AG10803 (cell line): Measurements from ENCODE around the gene TTC7B.

Source experiments
- DNase-seq: peaks from one replicate; pipeline ENCODE4 v3.0.0; 2010; ENCODE audit warnings: low read depth
- H3K4me3 ChIP-seq: 2 replicates; pipeline ENCODE4 v1.5.1; 2011; ENCODE audit warnings: mild to moderate bottlenecking, low read length, control low read depth
- TF ChIP-seq, protein P1 (sequence below): conservative IDR thresholded peaks from 2 replicates; pipeline ENCODE4 v1.5.1; 2011; ENCODE audit warnings: mild to moderate bottlenecking, low read length, control low read depth, inconsistent platforms

TTC7B gene

DNA sequence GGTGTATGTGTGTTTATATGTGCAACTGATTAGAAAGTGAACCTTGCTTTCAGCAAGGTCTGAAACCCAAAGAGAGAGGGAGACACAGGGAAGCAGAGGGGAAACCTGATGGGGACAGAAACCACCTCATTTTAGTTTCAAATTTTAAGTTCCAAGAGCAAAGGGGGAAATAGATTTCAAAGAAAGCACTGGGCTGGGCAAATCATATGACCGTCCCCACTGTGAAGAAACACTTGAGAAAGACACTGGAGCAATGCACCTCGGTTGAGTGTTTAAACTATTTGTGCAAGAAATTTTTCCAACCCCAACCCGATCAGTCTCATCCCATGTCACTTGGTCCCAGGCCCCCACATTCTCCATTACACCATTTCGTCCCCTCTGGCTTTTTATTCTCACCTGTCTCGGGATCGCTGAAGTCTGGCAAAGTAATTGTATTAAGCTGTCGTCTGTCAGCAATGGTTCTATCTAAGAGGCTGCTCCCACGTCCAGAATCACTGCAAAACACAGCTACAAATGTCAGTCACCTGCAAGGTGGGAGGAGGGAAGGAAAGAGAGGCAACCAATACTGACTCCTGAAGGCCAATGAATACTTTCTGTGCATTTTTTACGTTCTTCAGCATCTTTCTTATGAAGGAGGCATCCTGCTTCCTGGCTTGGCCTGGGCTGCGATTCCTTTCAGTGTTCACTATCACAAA is 205.7 kb downstream of the TTC7B start:
- TF ChIP-seq, protein P1, sequence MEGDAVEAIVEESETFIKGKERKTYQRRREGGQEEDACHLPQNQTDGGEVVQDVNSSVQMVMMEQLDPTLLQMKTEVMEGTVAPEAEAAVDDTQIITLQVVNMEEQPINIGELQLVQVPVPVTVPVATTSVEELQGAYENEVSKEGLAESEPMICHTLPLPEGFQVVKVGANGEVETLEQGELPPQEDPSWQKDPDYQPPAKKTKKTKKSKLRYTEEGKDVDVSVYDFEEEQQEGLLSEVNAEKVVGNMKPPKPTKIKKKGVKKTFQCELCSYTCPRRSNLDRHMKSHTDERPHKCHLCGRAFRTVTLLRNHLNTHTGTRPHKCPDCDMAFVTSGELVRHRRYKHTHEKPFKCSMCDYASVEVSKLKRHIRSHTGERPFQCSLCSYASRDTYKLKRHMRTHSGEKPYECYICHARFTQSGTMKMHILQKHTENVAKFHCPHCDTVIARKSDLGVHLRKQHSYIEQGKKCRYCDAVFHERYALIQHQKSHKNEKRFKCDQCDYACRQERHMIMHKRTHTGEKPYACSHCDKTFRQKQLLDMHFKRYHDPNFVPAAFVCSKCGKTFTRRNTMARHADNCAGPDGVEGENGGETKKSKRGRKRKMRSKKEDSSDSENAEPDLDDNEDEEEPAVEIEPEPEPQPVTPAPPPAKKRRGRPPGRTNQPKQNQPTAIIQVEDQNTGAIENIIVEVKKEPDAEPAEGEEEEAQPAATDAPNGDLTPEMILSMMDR = no peak
- H3K4me3 ChIP-seq = no peak overlapping the region
- DNase-seq = no peak

DNA sequence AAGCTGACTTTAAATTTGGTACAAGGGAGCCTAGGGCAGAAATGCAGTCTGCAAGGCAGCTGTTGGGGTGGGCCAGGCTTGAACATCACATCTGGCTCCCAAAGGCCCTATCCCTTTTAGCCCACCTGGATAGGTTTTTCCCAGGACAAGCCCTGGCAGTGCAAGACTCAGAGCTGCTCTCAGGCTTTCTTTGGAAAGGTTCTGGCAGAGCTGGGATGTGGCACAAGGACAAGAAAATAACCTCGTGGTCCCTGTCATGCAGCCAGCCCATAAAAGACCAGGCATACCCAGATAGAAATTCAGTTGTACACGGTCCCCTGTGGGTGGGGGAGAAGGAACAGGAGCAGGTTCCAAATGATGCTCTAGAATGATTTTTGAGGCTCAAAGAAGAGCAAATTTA is 206.9 kb downstream of the TTC7B start:
- no peak overlapping the region for H3K4me3 ChIP-seq
- TF ChIP-seq, protein P1 = no peak
- DNase-seq = no peak

DNA sequence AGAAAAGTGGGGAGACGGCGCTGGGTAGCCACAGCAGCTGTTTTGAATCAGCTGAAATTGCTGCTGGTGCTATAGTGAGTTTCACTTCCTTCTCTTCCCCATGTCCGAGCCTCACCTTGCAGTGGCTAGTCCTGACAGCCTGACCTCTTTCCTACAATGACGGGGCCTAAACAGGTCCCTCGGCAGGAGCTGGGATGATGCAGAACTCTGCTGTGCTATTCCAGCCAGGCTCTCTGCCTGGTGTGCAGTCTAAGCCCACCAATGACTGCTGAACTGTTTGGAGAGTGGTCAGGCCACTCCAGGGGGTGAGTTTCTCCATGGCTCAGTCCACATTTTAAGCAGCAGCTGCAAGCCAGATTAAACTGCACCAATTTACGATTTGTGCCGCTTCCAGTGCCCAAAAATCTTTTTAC is 207.3 kb downstream of the TTC7B start:
- no peak for DNase-seq

DNA sequence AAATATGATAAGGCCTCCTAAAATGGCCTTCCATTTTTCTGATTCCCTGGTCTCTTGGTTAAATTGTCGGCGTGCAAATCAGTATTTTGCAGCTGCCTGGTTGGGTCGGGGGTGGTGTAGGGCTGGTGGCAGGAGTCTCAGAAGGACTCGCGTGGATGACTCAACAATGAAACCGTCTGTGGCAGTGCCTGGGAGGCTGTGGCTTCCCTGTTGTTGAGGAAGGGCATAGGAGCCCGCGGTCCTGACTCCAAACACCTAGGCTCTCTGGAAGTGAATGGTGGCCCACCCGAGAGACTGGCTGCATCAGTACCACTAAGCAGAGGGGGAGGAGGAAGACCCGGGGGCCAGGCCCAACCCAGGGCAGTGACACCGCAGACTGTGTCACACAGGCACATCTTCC is 207.9 kb downstream of the TTC7B start:
- no peak for DNase-seq
- H3K4me3 ChIP-seq = no peak overlapping the region
- TF ChIP-seq, protein P1 = no peak

More for the DNA sequence above, 207.3 kb downstream of the TTC7B start:
- TF ChIP-seq, protein P1 = no peak
- no peak overlapping the region for H3K4me3 ChIP-seq

DNA sequence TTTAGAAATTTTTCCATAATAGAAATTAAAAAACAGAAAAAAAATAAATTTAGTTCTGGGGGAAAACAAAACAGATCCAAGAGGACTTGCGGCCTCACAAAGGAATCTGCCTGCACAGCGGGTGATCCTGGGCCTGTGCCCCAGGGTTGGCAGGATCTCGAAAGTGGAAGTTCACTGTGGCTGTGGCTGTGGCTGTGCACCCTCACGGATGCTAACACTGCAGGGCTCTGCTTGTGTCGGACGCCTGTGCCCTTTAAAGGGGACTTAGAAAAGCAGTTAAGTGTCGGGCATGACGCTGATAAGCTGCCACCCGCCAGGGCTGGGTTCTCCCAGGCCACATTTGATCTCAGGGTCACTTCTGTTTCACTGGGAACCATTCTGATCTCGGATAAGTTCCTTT is 209.1 kb downstream of the TTC7B start:
- TF ChIP-seq, protein P1 = no peak
- DNase-seq = no peak

DNA sequence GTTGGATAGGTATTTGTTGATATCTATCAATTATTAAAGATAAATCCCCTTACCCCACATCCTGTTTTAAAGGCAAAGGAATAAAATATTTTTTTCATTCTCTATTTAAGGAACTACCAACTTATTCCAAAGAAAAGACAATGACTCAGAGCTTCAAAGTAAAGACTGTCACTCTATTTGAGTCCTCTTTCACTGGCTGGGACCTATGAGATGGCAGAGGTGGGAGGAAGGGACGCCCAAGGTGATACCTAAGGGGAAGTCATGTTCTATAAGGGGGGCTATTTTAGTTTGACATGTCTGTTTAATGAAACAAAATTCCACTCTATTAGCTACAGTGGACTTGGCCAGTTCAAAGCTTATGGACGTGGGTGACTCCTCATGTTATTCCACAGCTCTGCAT is 209.8 kb downstream of the TTC7B start:
- TF ChIP-seq, protein P1 = no peak
- H3K4me3 ChIP-seq = no peak overlapping the region
- no peak for DNase-seq

More for the DNA sequence above, 209.1 kb downstream of the TTC7B start:
- no peak overlapping the region for H3K4me3 ChIP-seq

DNA sequence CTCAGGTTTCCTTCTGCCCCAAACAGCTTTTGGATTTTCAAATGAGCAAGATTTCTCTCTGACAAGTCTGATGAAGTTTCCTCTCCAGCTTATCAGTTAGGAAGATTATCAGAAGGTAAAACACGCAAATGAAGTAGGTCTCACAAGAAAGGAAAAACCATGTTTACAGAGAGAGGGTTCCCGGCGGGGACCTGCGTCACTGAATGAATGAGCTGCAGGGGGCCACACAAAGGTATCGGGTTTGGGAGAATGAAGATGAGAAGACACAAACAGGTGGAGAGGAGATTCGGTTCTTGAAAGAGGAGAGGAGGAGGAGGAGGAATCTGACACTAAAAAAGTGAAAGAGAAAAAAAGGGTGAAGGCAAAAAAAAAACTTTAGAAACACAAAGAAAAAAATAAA is 210.8 kb downstream of the TTC7B start:
- H3K4me3 ChIP-seq = no peak overlapping the region
- TF ChIP-seq, protein P1 = no peak
- no peak for DNase-seq
